NT2/D1 (cell line): ENCODE data around the gene TSC1.

ENCODE experiments used
- DNase-seq: peaks from one replicate; pipeline ENCODE4 v3.0.0-alpha.2; 2011; ENCODE audit warnings: low read depth, low spot score
- H3K27me3 ChIP-seq: 2 replicates; pipeline ENCODE4 v1.6.0; 2011; ENCODE audit warnings: mild to moderate bottlenecking; ENCODE audit not compliant: insufficient read length, insufficient read depth
- H3K36me3 ChIP-seq: 2 replicates; pipeline ENCODE4 v1.6.1; 2011; ENCODE audit warnings: mild to moderate bottlenecking, low read length, mixed read lengths; ENCODE audit not compliant: insufficient read depth, insufficient read length
- H3K4me1 ChIP-seq: 2 replicates; pipeline ENCODE4 v1.5.1; 2011; ENCODE audit not compliant: insufficient read depth, insufficient read length
- H3K4me3 ChIP-seq: 2 replicates; pipeline ENCODE4 v1.5.1; 2011; ENCODE audit warnings: low read depth; ENCODE audit not compliant: insufficient read length
- H3K9ac ChIP-seq: 2 replicates; pipeline ENCODE4 v1.6.0; 2011; ENCODE audit warnings: low read depth; ENCODE audit not compliant: insufficient read length
- H3K9me3 ChIP-seq: 2 replicates; pipeline ENCODE4 v1.5.1; 2011; ENCODE audit warnings: mild to moderate bottlenecking, low read length; ENCODE audit not compliant: insufficient read depth
- SUZ12 ChIP-seq: IDR thresholded peaks from 2 replicates; pipeline ENCODE4 v1.6.1; 2011; ENCODE audit not compliant: insufficient read length, insufficient read depth; ENCODE audit errors: extremely low read depth
- YY1 ChIP-seq: IDR thresholded peaks from 2 replicates; pipeline ENCODE4 v1.6.1; 2011; ENCODE audit not compliant: insufficient read length, insufficient read depth
- ZNF274 ChIP-seq: IDR thresholded peaks from 2 replicates; pipeline ENCODE4 v1.6.1; 2011; ENCODE audit warnings: mild to moderate bottlenecking, low read depth, low read length

Gene TSC1

DNA sequence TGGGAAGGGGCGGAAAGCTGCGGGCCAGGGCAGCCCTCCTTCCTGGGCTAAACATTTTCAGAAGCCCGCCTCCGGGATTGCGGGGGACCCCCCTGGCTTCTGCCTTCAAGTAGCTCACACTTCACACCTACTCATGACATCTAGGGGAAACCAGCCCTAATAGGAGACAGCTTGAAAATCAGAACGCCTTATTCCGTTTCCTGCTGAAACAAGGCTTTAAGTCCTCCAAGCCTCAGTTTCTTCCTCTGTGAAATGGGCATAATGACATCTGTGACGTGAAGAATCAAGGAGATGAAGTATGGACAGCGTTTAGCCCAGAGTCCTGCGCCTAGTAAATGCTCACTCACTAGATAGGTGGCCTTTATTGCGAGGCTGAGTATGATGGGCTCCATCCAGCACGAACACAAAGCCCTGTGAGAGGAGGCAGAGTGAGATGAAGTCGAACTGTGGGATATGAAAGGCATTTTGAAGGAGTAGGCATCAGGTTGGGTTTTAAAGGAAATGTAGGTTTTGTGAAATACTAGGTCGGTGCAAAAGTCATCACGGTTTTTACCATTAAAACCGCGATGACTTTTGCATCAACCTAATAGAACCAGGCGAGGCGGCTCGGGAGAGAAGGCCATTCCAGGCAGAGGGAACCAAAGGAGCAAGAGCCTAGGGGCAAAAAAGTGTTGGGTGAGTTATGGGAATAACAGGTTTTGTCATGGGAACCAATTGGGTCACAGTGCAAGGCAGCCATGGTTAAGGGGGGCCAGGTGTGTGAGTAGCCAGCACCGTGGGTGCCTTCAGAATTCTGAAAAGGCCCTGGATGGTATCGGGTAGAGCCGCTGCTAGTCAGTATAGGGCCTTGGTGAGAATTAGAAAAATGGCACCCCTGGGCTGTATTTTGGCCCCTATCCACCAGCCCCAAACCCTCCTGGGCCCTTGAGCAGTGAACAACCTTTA, 1.0 kb upstream of the TSC1 start:
- TF ChIP-seq YY1 (no peak), ZNF274 (no peak)
- Histone ChIP-seq H3K9me3 (no peaks in the 10 kb centered on the region), H3K36me3 (no peaks in the 10 kb centered on the region), H3K27me3 (no peaks in the 10 kb centered on the region), H3K4me1 (peaks cover 6% of the 10 kb centered on the region), H3K9ac (peak overlapping the region; percentile 70), H3K4me3 (peak overlapping the region; percentile 33)
- no peak for DNase-seq

DNA sequence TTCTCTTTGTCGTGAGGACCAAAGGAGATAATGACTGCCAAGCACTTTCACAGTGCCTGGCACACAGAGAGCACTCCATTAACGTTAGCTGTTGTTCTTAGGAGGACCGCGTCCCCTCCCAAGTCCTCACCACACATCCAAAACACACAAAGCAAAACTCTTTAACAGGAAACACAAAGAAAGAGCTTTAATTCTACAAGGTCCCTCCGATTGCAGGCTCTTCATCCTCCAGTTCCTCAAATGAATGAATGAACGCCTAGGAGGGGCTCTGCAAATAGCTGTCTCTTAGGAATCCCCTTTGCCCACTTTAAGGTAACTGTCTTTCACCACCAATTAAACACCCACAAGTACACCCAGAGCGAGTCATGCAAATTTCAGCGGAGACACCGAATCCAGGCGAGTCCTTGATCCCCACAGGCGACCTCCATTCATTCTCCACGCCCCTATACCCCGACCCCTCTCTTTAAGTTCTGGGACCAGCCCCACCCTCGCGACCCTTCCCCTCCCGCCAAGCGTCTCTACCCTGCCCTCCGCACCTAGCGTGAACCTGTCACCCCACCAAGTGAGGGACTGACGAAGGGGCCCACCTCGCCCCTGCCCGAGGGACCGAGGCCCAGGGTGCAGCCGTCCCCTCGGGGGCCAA, 644 bp downstream of the TSC1 start:
- H3K9ac ChIP-seq = peak overlapping the region; percentile 96
- TF ChIP-seq ZNF274 = no peak
- no peak for TF ChIP-seq YY1
- no peak for TF ChIP-seq SUZ12
- no peaks in the 10 kb centered on the region for H3K27me3 ChIP-seq
- H3K4me1 ChIP-seq = peaks cover 6% of the 10 kb centered on the region
- H3K4me3 ChIP-seq = peak overlapping the region; percentile 95
- H3K36me3 ChIP-seq = peaks cover 4% of the 10 kb centered on the region
- H3K9me3 ChIP-seq = no peaks in the 10 kb centered on the region
- no peak for DNase-seq

DNA sequence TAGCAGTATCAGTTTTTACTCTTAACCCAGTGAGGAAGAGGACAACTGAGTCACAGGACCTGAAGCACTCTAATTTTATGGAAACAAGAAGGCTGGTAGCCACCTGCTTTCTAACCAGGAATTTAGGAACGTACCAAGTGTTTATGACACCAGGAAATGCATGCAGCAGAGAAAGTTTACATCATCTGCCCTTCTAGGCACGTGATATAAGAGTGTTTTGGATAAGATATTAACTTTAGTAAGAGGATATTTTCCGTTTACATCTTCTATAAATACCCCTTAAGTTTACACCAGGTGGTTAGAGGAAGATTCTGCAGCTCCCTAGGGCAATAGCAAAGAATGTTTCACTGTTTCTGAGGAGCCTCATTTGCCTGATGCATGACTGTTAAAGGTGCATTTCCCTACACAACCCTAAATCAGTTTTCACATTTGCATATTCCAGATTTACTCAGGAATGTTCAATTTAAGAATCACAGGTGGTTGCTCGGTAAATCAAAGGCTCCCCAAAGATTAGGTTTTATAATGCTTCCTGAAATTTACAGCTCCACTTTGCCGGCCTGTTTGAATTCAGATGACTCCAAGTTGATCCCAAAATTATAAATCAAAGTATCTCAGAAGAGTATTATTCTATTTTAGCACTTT, 1.8 kb downstream of the TSC1 start:
- Histone ChIP-seq H3K4me1 (peaks cover 4% of the 10 kb centered on the region), H3K9me3 (no peaks in the 10 kb centered on the region), H3K36me3 (peaks cover 4% of the 10 kb centered on the region), H3K4me3 (no peak overlapping the region), H3K9ac (no peak overlapping the region), H3K27me3 (no peaks in the 10 kb centered on the region)
- TF ChIP-seq YY1 (no peak), ZNF274 (no peak), SUZ12 (no peak)
- no peak for DNase-seq

DNA sequence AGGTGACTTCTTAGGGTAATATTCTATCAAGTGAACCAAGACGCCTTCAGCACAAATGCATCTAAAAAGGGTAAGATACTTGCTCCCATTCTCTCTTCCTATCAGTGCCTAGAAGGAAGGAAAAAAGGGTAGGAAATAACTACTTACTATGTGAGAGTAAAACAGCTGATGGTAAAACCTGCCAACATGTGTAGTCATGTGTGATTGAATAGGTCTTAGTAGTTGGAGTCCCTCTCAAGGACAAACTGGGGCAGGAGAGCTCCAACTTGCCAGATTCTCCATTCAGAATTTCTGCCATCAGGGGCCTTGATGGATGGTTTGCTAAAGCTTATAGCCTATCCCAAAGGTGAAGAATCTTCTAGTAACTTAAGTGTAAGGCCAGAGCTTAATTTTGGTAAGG, 5.2 kb downstream of the TSC1 start:
- no peak for TF ChIP-seq ZNF274
- TF ChIP-seq SUZ12 = no peak
- TF ChIP-seq YY1 = no peak
- no peaks in the 10 kb centered on the region for H3K27me3 ChIP-seq
- no peak overlapping the region for H3K9ac ChIP-seq
- DNase-seq = no peak
- H3K4me3 ChIP-seq = no peak overlapping the region
- H3K4me1 ChIP-seq = no peaks in the 10 kb centered on the region
- peaks cover 12% of the 10 kb centered on the region for H3K36me3 ChIP-seq
- H3K9me3 ChIP-seq = no peaks in the 10 kb centered on the region

DNA sequence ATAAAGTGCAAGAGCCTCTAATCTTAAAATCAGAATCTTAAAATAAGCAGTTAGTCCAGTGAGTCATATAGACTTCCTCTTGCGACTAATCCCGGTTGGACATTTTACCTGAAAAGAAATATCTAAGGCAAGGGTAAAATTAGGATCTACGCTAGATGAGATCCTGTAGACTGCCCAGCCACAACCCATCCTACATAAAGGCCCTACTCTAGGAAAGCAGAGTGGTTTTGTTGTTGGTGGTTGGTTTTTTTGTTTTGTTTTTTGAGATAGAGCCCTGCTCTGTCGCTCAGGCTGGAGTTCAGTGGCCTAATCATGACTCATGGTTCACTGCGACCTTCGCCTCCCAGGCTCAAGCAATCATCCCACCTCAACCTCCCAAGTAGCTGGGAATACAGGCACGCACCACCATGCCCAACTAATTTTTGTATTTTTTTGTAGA, 6.9 kb downstream of the TSC1 start:
- Histone ChIP-seq H3K9me3 (no peaks in the 10 kb centered on the region), H3K4me3 (no peak overlapping the region), H3K4me1 (no peaks in the 10 kb centered on the region), H3K27me3 (no peaks in the 10 kb centered on the region), H3K9ac (no peak overlapping the region), H3K36me3 (peaks cover 20% of the 10 kb centered on the region)
- TF ChIP-seq SUZ12 (no peak), YY1 (no peak), ZNF274 (no peak)
- DNase-seq = no peak

DNA sequence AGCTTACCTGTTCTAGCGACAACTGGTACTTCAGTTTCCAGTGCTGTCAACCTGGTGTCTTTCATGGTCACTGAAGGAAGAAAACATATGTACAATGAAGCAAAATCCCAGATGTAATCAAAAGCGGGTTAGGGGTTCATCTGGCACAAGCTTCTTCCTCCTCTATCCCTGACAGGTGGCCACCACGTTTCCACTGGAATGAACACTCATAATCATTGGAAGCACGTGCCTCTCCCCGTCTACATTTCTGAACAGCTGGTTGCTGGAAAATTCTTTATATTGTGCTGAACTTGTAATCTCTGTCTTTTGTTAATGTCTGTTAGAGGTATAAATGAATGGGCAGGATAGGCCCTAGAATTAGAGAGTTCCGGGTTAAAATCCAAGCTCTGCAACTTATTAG, 9.4 kb downstream of the TSC1 start:
- no peak overlapping the region for H3K4me3 ChIP-seq
- peaks cover 31% of the 10 kb centered on the region for H3K36me3 ChIP-seq
- H3K4me1 ChIP-seq = no peaks in the 10 kb centered on the region
- DNase-seq = no peak
- H3K27me3 ChIP-seq = no peaks in the 10 kb centered on the region
- no peak overlapping the region for H3K9ac ChIP-seq
- TF ChIP-seq YY1 = no peak
- no peak for TF ChIP-seq ZNF274
- TF ChIP-seq SUZ12 = no peak
- H3K9me3 ChIP-seq = no peaks in the 10 kb centered on the region

DNA sequence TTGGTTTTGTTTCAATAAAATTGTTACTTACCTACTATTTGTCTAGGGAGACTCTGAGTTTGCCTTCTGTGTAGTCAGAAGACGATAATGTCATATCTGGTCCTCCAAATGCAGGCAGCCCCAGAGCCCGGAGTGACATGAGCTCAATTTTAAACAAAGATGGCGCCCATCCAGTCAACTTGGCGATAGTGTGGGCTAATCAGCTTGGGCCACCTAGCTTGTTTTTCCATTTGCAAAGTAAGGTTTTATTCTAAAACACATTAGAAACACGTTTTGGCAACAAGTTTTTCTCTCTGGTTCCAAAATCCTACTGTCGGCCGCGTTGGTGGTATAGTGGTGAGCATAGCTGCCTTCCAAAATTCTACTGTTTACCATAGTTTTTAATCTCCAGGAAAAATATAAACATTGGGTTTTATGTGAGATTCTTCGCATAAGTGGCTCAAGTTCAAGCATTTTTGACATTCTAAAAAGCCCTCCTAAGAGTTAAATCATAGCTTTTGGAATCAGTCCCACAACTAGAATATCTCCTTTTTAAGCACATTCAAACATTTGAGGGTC, 13.2 kb downstream of the TSC1 start:
- Histone ChIP-seq H3K9ac (no peak overlapping the region), H3K4me3 (no peak overlapping the region), H3K4me1 (no peaks in the 10 kb centered on the region), H3K36me3 (peaks cover 57% of the 10 kb centered on the region), H3K9me3 (no peaks in the 10 kb centered on the region), H3K27me3 (no peaks in the 10 kb centered on the region)
- TF ChIP-seq SUZ12 (no peak), YY1 (no peak), ZNF274 (no peak)
- no peak for DNase-seq
